ENCODE data around the gene SLC46A1.

SLC46A1 gene

DNA sequence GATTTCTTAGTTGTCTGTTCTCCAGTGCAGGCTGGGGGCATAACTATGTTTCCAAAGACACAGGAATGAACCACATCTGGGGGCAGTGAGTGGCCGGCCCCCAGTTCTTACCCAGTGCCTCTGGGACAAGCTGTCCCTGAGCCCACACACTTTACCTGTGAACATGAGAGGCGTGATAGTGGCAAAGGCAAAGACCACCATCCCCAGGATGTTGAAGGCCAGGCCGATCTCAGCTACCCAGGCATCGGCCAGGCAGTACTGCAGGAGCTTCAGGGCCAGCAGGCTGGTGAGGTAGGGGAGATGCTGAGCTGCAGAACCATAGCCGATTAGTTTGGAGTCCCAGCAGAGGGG lies 1.6 kb downstream of the SLC46A1 start:
- in situ Hi-C loops (cut with HindIII; ENCODE audit: low sequenced_read_pairs): no loop called here

DNA sequence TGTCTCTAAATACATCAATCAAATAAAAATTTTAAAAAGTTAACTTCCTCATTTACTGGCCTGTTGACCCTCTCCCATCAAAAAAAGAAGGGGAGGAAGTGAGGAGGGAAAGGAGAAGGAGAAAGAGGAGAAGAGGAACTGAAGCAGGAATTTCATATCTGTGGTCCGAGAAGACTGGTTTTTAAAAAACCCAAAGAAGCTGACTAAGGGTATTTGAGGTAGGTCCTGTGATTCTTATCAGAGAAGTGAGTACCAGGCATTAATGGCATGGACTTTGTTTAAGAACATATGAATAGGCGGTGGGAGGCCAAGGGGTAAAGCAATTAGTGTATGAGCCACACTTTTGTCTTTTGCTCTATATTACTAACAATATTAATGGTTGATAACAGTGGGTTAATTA lies 2.0 kb downstream of the SLC46A1 start:
- in situ Hi-C loops (cut with HindIII; ENCODE audit: low sequenced_read_pairs): no loop called here

DNA sequence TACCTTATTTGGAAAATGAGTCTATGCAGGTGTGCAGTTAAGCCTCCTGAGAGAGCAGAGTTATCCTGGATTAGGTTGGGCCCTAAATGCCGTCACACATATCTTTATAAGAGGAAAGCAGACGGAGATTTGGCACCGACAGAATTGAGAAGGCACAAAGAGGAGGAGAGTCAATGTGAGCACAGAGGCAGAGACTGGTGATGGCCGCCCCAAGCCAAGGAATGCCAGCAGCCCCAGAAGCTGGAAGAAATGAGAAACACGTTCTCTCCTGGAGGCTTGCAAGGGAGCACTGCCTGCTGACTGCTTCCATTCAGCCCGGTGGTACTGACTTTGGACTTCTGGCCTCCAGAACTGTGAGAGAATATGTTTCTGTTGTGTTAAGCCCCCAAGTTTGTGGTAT lies 3.2 kb downstream of the SLC46A1 start:
- in situ Hi-C loops (cut with HindIII; ENCODE audit: low sequenced_read_pairs): no loop called here

DNA sequence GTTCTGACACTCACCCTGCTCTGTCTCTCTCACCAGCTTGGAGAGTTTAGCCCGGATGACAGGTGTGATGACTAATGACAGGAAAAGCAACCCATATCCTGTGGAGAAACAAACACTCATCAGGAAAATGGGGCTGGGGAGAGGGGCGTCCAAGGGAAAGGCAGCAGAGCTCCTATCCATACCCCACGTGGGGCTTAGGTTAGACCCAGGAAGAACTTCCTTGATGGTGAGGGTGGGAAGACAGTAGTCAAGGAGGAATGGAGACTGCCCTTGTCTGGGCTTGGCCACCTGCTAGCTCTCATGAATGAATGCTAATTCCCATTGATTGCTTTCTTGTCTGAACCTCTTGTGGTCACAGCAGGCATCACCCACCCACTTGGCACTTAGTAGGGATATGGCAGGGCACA lies 3.8 kb downstream of the SLC46A1 start:
- in situ Hi-C loops (cut with HindIII; ENCODE audit: low sequenced_read_pairs): no loop called here

DNA sequence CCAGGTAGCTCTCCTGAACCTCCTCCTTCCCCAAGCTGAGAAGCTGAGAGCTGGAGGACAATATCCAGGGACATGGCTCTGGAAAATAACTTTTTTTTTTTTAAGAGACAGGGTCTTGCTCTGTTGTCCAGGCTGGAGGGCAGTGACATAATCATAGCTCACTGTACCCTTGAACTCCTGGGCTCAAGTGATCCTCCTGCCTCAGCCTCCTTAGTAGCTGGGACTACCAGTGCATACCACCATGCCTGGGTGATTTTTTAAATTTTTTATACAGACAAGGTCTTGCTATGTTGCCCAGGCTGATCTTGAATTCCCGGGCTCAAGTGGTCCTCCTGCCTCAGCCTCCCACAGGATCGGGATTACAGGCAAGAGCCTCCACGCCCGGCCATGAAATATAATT lies 6.2 kb downstream of the SLC46A1 start:
- in situ Hi-C loops (cut with HindIII; ENCODE audit: low sequenced_read_pairs): no loop called here

DNA sequence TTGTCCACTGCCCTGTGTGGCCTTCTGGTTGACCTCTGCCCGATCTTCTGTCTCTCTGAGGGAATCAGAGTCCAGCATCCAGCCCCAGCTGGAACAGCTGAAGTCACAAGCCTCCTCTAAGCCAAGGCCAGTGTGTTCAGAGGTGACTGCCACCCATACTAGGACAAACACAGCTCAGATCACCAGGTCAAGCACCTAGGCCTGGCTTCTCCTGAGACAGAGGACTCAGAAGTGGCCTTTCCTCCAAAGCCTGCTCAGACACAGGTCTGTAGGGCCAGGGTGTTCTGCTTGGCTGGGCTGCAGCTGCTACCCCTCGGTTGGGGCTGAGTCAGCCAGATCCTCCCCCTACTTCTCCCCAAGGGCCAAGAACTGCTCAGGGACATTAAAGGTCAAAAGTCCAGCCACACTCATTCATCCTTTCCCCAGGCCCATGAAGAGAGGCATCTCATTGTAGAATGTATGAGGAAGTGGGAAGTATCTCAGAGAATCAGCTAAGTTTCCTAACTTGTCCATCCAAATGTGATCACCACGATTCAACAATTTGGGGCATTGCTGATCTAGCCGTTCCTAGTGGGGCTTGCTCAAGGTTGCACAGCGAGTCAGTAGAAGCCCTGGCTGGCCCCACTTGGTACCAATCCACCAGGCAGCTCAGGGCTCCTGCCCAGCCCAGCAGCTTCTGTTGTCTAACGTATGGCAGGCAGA lies 7.6 kb downstream of the SLC46A1 start:
- in situ Hi-C loops (cut with HindIII; ENCODE audit: low sequenced_read_pairs): no loop called here

DNA sequence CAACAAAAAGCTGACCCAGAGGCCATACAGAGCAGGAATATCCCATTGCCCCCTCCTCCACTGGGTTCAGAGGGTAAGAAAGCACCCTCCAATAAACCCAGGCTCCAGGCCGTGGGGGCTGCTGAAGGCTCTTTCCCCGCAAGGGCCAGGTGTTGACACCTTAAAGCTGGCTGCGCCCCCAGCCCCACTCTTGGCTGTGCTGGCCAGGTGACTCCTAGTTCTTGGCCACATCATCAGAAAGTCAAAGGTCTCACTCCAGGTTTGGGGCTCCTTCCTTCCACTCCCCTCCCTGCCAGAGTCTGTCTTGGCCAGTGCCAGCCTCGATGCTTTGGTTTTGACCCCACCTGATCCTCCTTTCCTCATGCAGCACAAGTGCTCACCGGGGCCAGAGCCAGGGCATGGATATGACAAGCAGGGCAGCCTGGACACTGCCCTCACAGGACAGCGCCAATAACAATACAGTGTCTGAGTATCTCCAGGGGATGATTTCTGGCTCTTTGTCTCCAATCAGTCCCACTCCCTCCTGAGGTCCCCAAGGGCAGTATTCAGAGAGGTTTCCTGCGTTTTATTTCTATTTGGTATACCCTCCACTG lies 8.2 kb downstream of the SLC46A1 start:
- in situ Hi-C loops (cut with HindIII; ENCODE audit: low sequenced_read_pairs): no loop called here

DNA sequence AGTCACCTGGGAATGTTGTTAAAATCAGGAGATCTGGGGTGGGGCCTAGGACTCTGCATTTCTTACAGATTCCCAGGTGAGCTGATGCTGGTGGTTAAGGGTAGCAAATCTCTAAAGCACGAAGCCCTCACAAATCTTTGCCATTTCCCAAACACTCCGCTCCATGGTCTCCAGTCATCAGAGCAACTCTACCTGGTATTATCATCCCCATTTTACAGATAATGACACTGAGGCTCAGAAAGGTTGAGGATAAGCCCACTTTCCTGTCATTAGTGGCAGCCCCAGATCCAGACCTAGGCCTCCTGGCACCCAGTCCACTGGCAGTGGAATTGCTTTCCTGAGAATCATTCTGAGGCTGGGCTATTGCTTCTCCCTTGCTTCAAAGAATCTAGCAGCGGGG lies 8.7 kb downstream of the SLC46A1 start:
- in situ Hi-C loops (cut with HindIII; ENCODE audit: low sequenced_read_pairs): no loop called here

DNA sequence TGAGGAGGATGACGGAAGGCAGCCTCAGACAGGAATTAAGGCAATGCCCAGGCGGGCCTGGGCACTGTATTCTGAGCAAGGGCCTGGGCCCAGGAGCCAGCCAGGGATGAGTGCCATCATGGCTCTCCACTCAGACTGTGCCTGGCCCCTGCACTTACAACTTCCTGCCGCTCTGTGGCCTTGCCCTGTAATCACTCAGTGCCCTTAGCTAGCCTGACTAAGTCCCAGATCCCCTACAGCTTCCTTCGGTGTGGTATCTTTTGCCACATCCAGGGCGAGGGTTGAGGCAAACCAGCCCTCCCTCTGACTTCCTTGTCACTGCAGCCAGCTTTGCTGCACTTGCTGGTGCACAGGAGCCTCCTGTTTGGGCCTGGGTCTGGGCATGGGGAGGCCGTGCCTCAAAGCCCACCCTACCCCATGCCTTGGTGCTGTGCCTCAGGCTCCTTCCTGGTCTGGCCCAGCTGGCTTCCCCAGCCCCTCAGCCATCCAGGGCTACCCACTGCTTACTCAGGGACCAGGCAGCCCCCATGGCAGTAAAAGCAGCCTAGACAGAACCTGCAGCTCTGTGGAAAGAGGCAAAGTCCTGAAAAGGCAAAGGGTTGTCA lies 9.3 kb downstream of the SLC46A1 start:
- in situ Hi-C loops (cut with HindIII; ENCODE audit: low sequenced_read_pairs): no loop called here

DNA sequence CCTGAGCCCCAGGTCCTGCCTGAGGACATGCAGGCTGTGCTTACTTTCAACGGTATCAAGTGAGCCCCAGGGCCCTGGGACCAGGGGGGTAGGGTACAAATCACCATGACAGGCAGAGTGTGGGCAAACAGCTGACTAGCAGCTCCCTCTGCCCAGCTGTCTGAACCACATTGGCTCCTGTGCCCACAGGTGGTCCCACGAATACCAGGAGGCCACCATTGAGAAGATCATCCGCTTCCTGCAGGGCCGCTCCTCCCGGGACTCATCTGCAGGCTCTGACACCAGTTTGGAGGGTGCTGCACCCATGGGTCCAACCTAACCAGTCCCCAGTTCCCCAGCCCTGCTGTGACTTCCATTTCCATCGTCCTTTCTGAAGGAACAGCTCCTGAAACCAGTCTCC lies 10.0 kb downstream of the SLC46A1 start:
- in situ Hi-C loops (cut with HindIII; ENCODE audit: low sequenced_read_pairs): no loop called here

DNA sequence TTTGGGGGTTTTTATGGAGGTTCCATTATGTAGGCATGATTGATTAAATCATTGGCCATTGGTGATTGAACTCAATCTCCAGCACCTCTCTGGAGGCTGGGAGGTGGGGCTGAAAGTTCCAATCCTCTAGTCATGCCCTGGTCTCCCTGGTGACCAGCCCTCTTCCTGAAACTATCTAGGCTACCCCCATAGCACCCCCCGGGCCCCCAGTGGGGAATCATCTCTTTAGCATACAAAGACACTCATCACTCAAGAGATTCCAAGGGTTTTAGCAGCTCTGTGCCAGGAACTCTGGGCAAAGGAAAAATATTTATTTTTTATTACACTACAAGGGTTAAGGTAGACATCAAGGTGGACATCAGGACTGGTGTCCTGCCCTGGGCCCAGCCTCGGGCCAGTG lies 10.6 kb downstream of the SLC46A1 start:
- in situ Hi-C loops (cut with HindIII; ENCODE audit: low sequenced_read_pairs): no loop called here

DNA sequence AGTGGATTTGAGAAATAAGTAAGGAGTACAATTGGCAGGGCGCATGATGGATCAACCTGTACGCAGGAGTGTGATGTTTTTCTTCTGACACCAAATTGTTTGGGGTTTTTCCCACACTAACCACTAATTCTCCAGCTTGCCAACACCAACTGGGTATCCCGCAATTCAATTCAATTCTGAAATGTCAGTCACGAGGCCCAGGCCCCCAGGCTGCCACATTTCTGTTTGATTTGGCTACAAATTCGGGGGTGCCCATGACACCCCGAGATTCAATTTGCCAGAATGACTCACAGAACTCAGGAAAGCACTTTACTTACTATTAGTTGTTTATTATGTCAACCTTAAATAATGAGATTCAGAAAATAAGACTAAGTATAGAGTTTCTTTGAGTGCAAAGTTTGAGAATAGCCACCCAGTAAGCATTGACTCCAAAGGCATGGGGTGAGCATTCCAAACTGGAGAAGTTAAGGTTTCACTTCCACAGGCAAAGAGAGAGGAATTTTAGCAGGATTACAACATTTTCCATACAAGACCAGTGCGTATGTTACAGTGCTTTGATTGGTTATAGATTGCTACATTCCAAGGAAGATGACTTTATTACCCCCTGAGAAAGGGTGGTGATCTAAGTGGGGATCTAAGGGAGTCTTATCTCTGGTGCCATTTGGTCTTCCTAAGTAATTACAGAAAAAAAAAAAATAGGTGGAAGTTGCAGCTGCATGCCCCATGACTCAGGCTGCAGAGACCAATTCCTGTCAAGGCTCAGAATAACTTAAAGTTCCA lies 11.5 kb downstream of the SLC46A1 start:
- in situ Hi-C loops (cut with HindIII; ENCODE audit: low sequenced_read_pairs): no loop called here

DNA sequence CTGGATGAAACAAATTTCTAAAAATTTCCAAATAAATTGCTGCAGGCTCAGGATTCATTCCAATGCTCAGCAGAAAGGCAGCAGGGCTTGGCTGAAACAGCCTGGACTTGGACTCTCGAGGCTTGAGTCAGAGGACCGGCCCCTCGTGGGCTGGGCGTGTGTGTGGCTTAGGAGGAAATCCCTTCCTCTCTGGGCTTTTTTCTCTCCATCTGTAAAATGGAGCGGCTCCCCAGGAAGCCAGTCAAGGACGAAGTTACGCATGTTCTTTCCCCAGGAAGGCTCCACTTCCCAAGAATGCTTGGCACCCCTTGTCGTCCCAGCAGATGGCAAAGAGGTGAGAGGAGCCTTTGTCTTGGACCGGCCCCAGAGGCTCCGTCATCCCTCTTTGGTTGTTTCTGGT lies 13.5 kb downstream of the SLC46A1 start:
- in situ Hi-C loops (cut with HindIII; ENCODE audit: low sequenced_read_pairs): no loop called here

DNA sequence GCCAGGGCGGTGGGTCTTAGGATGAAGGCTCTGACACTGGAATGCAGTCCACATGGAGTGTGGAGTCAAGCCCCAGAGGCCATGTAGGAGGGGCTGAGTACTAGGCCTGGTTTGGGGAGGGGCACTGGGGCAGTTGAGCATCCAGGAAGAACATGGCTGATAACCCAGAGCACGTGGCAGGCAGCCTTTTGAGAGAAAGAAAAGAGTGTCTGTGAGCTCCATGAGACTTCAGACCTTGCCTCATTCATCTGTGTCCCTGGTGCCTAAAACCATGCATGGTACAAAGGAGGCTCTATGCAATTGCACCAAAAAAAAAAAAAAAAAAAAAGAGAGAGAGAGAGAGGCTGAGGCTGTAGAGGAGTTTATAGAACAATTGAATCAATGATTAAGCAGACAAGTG lies 14.6 kb downstream of the SLC46A1 start:
- in situ Hi-C loops (cut with HindIII; ENCODE audit: low sequenced_read_pairs): no loop called here

DNA sequence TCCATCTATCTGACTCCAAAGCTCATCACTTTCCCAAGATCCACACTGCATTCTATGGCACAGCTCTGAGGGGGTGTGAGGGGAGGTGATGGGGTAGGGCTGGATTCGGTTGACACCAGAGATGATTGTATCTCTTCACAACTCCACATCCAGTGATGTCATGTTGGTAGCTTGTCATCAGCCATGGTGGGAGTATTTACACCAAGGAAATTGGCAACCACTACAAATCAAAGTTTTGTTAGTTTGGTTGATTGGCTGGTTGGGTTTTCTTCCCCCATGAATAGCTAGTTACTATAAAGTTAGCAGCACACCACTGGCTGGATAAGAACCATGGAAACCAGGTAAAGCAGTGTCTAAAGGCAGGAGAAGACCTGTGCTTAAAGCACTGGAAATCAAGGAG lies 15.0 kb downstream of the SLC46A1 start:
- in situ Hi-C loops (cut with HindIII; ENCODE audit: low sequenced_read_pairs): no loop called here

DNA sequence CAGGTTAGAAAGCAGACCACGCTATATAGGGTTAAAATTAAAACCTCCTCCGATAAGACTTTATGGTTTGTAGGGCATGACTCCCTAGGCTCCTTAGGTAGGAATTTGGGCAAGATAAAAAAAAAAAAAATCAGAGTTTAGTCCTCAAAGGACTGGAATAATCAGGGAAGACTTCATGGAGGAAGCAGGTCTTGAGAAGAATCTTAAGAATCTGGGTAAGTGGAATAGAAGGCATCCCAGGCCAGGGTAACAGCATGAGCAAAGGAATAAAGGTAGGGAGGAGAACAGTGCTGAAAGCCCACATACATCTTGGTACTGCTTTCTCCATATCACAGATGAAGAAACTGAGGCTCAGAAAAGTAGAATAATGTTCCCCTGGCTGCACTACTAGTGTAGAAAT lies 15.4 kb downstream of the SLC46A1 start:
- in situ Hi-C loops (cut with HindIII; ENCODE audit: low sequenced_read_pairs): no loop called here

DNA sequence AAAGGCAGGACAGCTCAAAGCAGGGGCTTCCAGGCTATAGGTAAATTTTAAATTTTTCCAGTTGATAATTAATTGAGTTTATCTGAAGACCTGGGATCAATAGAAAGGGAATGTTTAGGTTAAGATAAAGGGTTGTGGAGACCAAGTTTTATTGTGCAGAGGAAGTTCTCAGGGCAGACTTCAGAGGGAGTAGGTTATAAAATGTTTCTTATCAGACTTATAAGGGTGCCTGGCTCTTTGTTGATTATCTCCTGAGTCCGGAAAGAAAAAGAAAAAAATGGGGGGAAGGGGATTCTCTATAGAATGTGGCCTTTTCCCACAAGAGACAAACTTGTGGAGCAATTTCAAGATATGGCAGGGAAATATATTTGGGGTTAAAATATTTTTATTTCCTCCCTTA lies 15.9 kb downstream of the SLC46A1 start:
- in situ Hi-C loops (cut with HindIII; ENCODE audit: low sequenced_read_pairs): no loop called here

DNA sequence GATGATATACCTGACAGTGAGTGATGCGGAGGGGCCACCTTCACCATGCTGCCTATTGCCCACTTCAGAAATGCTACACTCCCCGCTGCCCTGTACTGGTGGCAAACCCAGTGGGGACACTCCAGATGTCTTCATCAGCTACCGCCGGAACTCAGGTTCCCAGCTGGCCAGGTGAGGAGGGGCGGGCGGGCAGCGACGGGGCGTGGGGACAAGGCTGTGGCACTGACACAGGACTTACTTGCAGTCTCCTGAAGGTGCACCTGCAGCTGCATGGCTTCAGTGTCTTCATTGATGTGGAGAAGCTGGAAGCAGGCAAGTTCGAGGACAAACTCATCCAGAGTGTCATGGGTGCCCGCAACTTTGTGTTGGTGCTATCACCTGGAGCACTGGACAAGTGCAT lies 17.9 kb downstream of the SLC46A1 start:
- in situ Hi-C loops (cut with HindIII; ENCODE audit: low sequenced_read_pairs): no loop called here

DNA sequence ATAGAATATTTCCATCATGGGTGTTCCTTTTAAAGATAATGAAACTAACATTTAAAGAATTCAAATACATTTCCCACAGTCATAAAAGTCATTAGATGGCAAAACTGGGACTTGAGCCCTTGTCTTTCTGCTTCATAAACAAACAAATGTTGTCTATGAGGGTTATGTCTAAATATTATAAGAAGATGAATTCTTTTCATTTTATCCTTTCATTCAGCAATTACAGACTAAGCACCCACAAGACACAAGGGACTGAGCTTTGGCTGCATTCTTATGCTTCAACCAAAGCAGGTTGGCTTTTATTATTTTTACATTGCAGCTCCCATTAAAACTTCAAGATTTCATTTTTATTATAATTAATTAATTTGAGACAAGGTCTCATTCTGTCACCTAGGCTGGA lies 19.6 kb downstream of the SLC46A1 start:
- in situ Hi-C loops (cut with HindIII; ENCODE audit: low sequenced_read_pairs): no loop called here

DNA sequence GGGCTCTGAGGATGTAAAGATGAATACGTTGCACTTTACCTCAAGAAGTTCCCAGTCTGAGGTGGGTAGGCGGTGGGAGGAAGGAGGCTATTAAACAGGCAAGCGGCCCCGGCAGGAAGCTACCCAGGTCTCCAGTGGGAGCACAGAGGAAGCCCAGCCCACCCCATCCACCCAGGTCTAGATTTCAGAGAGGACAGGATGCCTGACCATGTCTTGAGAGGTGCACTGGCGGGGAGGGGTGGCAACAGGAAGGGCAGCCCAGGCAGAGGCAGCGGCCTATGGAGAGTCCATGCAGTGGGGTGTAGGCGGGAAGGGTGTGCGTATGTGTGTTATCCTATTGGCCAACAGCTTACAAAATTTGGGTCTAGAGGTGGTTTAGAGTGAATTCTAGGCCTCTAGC lies 20.6 kb downstream of the SLC46A1 start:
- in situ Hi-C loops (cut with HindIII; ENCODE audit: low sequenced_read_pairs): no loop called here

DNA sequence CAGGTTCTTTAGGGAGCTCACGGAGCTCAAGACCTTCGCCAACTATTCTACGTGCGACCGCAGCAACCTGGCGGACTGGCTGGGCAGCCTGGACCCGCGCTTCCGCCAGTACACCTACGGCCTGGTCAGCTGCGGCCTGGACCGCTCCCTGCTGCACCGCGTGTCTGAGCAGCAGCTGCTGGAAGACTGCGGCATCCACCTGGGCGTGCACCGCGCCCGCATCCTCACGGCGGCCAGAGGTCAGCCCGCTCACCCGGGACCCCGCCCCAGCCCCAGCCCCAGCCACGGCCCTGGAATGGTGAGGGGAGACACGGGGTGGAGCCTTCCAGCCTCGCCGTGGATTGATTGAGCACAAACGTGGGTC lies 21.0 kb downstream of the SLC46A1 start:
- in situ Hi-C loops (cut with HindIII; ENCODE audit: low sequenced_read_pairs): no loop called here

All from DLD1 (cell line).